ENCODE data around the gene ALG6.
A peak's percentile ranks its signal among the peaks of the same experiment; 100 is the strongest.
"Not testable (repeated sequence)": the region's sequence is repeated elsewhere in the genome, so short reads cannot be mapped to it uniquely, and the experiment has no call there.

The ALG6 gene

DNA sequence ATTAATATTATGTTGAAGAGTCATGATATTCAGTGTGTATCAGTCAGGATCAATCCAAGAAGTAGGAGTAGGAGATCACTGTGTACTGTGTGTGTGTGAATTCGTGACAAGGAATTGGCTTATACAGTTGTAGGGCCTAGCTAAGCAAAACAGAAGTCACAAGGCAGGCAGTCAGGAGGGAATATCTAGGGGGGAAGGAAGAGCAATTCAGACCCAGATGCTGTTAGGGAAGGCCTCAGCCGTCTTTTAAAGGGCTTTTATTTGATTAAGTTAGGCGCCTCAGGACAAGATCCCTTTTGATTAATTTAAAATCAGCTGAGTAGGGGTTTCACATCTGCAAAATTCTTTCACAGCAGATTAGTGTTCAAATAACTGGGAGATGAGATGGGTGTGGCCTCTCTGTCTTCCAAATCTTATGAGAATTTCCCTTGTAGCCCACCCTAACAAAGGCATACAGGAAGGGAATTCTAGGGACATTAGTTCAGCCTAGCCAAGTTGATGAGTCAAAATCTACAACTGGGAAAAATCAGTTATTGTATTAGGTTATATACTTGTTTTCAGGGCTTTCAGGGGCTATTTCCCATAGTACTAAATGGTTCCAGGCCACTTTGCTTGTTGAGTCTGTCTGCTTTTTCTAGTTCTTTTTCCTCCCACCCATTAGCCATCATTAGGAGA lies 47.4 kb downstream of the ALG6 start:
- DNase-seq (ENCODE audit: insufficient read length, low spot score) (no peak), FAIRE-seq (no peak)
- TF ChIP-seq POLR2A (IDR thresholded peaks at IDR 0.05; ENCODE audit: low read depth, low read length) = no peak

GRCh38 chr1:63418101-63418500 lies 50.7 kb downstream of the ALG6 start:
- no peak for DNase-seq (ENCODE audit: insufficient read length, low spot score)
- no peak for FAIRE-seq
- TF ChIP-seq POLR2A (IDR thresholded peaks at IDR 0.05; ENCODE audit: low read depth, low read length) = no peak

GRCh38 chr1:63420746-63421145 lies 53.3 kb downstream of the ALG6 start:
- not testable (repeated sequence) for FAIRE-seq

GRCh38 chr1:63423649-63424048 lies 56.2 kb downstream of the ALG6 start:
- TF ChIP-seq POLR2A (IDR thresholded peaks at IDR 0.05; ENCODE audit: low read depth, low read length) = no peak
- no peak for FAIRE-seq
- DNase-seq (ENCODE audit: insufficient read length, low spot score) = no peak

More at GRCh38 chr1:63420746-63421145, 53.3 kb downstream of the ALG6 start:
- DNase-seq (ENCODE audit: insufficient read length, low spot score) = not testable (repeated sequence)

- FAIRE-seq (no peak), DNase-seq (ENCODE audit: insufficient read length, low spot score) (no peak)
- TF ChIP-seq POLR2A (IDR thresholded peaks at IDR 0.05; ENCODE audit: low read depth, low read length) = no peak
Observed at GRCh38 chr1:63428815-63429214, 61.4 kb downstream of the ALG6 start.

- FAIRE-seq = no peak
- DNase-seq (ENCODE audit: insufficient read length, low spot score) = no peak
- TF ChIP-seq POLR2A (IDR thresholded peaks at IDR 0.05; ENCODE audit: low read depth, low read length) = no peak
Observed at GRCh38 chr1:63429281-63429680, 61.9 kb downstream of the ALG6 start.

GRCh38 chr1:63435161-63435560 lies 67.7 kb downstream of the ALG6 start:
- no peak for TF ChIP-seq POLR2A (IDR thresholded peaks at IDR 0.05; ENCODE audit: low read depth, low read length)
- FAIRE-seq = no peak
- DNase-seq (ENCODE audit: insufficient read length, low spot score) = no peak

DNA sequence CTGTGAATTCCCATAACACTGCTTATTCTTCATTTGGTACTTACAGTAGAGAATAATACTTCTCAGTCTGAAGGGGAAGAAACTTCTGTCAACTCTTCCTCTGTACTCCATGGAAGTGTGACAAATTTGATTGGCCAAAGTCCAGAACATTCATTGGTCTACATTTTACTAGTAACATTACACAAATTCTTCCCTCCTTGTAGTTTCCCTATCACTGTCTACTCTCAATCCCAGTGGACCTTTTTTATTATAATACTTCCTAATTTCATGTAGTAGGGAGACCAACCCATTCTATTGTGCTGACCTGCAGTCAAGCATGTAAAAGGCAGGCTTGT lies 74.7 kb downstream of the ALG6 start:
- DNase-seq (ENCODE audit: insufficient read length, low spot score) = no peak
- no peak for TF ChIP-seq POLR2A (IDR thresholded peaks at IDR 0.05; ENCODE audit: low read depth, low read length)
- no peak for FAIRE-seq

GRCh38 chr1:63448731-63449246 lies 81.4 kb downstream of the ALG6 start:
- TF ChIP-seq POLR2A (IDR thresholded peaks at IDR 0.05; ENCODE audit: low read depth, low read length) = no peak
- DNase-seq (ENCODE audit: insufficient read length, low spot score) (no peak), FAIRE-seq (no peak)

- TF ChIP-seq POLR2A (IDR thresholded peaks at IDR 0.05; ENCODE audit: low read depth, low read length) = no peak
- FAIRE-seq (no peak), DNase-seq (ENCODE audit: insufficient read length, low spot score) (no peak)
Observed at GRCh38 chr1:63450416-63450815, 83.0 kb downstream of the ALG6 start.

DNA sequence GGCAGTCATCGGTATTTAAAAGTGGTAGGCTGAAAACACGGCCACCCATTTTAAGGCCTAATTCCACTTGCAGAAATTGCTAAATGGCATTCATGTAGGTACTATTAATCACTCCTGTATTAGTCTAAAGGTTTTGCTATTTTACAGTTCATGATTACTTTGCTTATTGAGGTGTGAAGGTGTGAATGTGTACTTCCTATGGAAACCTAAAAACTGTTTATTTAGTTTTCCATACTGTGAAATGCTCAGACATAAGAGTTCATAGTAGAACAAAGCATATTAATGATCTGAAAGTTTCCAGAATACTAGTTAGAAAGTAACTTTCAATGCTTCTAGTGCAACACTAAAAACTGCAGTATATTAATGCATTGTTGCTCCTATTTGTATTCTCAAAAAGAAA lies 85.8 kb downstream of the ALG6 start:
- no peak for TF ChIP-seq POLR2A (IDR thresholded peaks at IDR 0.05; ENCODE audit: low read depth, low read length)
- DNase-seq (ENCODE audit: insufficient read length, low spot score) (no peak), FAIRE-seq (no peak)

GRCh38 chr1:63454269-63454668 lies 86.8 kb downstream of the ALG6 start:
- FAIRE-seq = no peak
- no peak for TF ChIP-seq POLR2A (IDR thresholded peaks at IDR 0.05; ENCODE audit: low read depth, low read length)

DNA sequence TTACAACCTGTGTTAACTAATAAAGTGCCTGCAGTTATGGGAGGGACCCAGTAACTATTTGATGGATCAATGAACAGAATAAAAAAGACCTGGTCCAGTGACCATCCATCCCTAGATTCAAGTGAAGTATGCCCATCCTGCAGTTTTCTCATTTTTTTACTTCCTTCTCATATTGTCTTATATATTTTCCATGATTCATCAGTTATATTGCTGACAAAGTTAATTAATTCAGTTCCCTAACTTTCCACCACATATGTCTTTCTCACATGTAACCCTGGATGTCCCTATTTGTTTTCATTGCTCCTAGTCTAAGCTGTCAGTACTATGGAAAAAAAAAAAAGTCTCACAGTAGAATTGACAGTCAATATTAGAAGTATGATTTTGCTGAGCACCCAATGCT lies 91.3 kb downstream of the ALG6 start:
- no peak for TF ChIP-seq POLR2A (IDR thresholded peaks at IDR 0.05; ENCODE audit: low read depth, low read length)
- DNase-seq (ENCODE audit: insufficient read length, low spot score) (no peak), FAIRE-seq (no peak)

More at GRCh38 chr1:63454269-63454668, 86.8 kb downstream of the ALG6 start:
- DNase-seq (ENCODE audit: insufficient read length, low spot score) = no peak

- peak; percentile 11 for FAIRE-seq
- no peak for TF ChIP-seq POLR2A (IDR thresholded peaks at IDR 0.05; ENCODE audit: low read depth, low read length)
- DNase-seq (ENCODE audit: insufficient read length, low spot score) = no peak
Observed at GRCh38 chr1:63461661-63462230, 94.3 kb downstream of the ALG6 start.

- FAIRE-seq (peak; percentile 62), DNase-seq (ENCODE audit: insufficient read length, low spot score) (no peak)
- no peak for TF ChIP-seq POLR2A (IDR thresholded peaks at IDR 0.05; ENCODE audit: low read depth, low read length)
Observed at GRCh38 chr1:63463248-63463647, 95.8 kb downstream of the ALG6 start.

Data from H54 (cell line).